Esophagus squamous epithelium (tissue), 4 donors: ENCODE measurements around the gene CALHM6.

ENCODE experiments used
- CTCF ChIP-seq, 6 experiments: fragments of 450-650 bp in 4 of 6; fragments of 200-600 bp in 2 of 6; sonication (generic) in 2 of 6; IDR thresholded peaks; one replicate each; pipeline ENCODE4 v1.5.1; 2016 to 2019; ENCODE audit warnings: antibody characterized with exemption in 6 of 6, mild to moderate bottlenecking in 4 of 6, moderate library complexity in 4 of 6
- POLR2A ChIP-seq, 4 donors: fragments of 450-650 bp; IDR thresholded peaks; one replicate each; pipeline ENCODE4 v1.6.1; 2017; ENCODE audit warnings: antibody characterized with exemption in 4 of 4, mild to moderate bottlenecking in 4 of 4, moderate library complexity in 3 of 4

GRCh38 chr6:116433206-116433712 is 27.9 kb upstream of the CALHM6 start:
- no peak for TF ChIP-seq CTCF (IDR thresholded peaks at IDR 0.05)
- TF ChIP-seq POLR2A (IDR thresholded peaks at IDR 0.05): no peak
